ENCODE measurements around the gene RPL21. TPM values are rescaled to one million over a fixed set of nuclear protein-coding genes. Genes with fewer than 3 reads are reported as not detected.

Gene RPL21
- total RNA-seq, 4 donors from 2014 or later, result 398 to 1,284 (median 964) TPM

Small RNA genes within 50 kb of the gene (small RNA-seq; reads per million reads assigned to genes)
- 0 reads per million in 4 donors for gene SNORA27
- 0 reads per million in 4 donors for gene SNORD102

Other genes starting within 250 kb of the RPL21 start
- gene USP12, start 79.7 kb upstream of the RPL21 start, total RNA-seq, result 10 to 100 TPM in 3 of 4 donors, 1 to 10 TPM in 1; 3.9 to 31.7 (median 13.6) TPM
- gene RASL11A, start 19.3 kb downstream of the RPL21 start, total RNA-seq, result 10 to 100 TPM in 3 of 4 donors, 1 to 10 TPM in 1; 4.4 to 34.1 (median 21.9) TPM
- gene GTF3A, start 173.1 kb downstream of the RPL21 start, total RNA-seq, result 100 to 1,000 TPM in 1 of 4 donors, 10 to 100 TPM in 3; 76.4 to 113 (median 86.5) TPM
- 10 to 100 TPM; 31.1 to 41.7 (median 35.0) TPM for gene MTIF3, start 199.0 kb downstream of the RPL21 start, total RNA-seq